GM12891 (cell line): Measurements from ENCODE around the gene CLEC1A.

ENCODE experiments used
- PAX5 ChIP-seq: IDR thresholded peaks from 2 replicates; pipeline ENCODE4 v1.6.1; 2011; ENCODE audit warnings: low read length, moderate library complexity, mild to moderate bottlenecking; ENCODE audit not compliant: insufficient read depth, severe bottlenecking
- POLR2A ChIP-seq: IDR thresholded peaks from 2 replicates; pipeline ENCODE4 v1.6.1; 2011; ENCODE audit warnings: low read depth, low read length, control low read depth
- POLR2AphosphoS5 ChIP-seq: IDR thresholded peaks from 2 replicates; pipeline ENCODE4 v1.6.1; 2011; ENCODE audit warnings: low read depth, low read length, control low read depth
- POU2F2 ChIP-seq: IDR thresholded peaks from 2 replicates; pipeline ENCODE4 v1.6.1; 2011; ENCODE audit warnings: low read depth, mild to moderate bottlenecking, control low read depth, low read length, moderate library complexity
- TAF1 ChIP-seq: IDR thresholded peaks from 2 replicates; pipeline ENCODE4 v1.6.1; 2011; ENCODE audit warnings: low read depth, low read length, control low read depth

DNA sequence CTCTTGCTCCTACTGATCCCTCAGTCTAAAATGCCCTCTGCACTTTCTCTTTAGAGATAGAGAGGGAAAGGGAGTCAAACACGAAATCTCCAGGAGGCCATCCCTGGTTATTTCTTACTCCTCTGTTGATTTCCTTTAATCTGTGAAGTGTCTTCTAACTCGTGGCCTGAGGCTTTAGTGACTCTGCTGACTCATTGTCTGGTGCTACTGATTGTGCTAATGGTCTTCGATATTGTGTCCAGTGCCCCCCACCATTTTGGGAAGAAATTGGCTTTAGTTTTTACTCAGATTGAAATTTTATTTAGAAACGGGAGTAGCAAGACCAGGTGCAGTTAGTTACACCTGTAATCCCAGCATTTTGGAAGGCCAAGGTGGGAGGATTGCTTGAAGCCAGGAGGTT lies 67.5 kb downstream of the CLEC1A start:
- TF ChIP-seq POLR2AphosphoS5: no peak
- TF ChIP-seq POLR2A: no peak
- no peak for TF ChIP-seq POU2F2
- no peak for TF ChIP-seq TAF1
- no peak for TF ChIP-seq PAX5
